Measurements from ENCODE around the gene BAIAP3. TPM values are rescaled to one million over a fixed set of nuclear protein-coding genes. Genes with fewer than 3 reads are reported as not detected.

The BAIAP3 gene
- total and polyA plus RNA-seq, 10 of the 15 experiments (the other 5 are each of a cell fraction or from before 2014, with no cell fraction given), result 0.03 to 0.56 (median 0.17) TPM; not detected in 3

DNA sequence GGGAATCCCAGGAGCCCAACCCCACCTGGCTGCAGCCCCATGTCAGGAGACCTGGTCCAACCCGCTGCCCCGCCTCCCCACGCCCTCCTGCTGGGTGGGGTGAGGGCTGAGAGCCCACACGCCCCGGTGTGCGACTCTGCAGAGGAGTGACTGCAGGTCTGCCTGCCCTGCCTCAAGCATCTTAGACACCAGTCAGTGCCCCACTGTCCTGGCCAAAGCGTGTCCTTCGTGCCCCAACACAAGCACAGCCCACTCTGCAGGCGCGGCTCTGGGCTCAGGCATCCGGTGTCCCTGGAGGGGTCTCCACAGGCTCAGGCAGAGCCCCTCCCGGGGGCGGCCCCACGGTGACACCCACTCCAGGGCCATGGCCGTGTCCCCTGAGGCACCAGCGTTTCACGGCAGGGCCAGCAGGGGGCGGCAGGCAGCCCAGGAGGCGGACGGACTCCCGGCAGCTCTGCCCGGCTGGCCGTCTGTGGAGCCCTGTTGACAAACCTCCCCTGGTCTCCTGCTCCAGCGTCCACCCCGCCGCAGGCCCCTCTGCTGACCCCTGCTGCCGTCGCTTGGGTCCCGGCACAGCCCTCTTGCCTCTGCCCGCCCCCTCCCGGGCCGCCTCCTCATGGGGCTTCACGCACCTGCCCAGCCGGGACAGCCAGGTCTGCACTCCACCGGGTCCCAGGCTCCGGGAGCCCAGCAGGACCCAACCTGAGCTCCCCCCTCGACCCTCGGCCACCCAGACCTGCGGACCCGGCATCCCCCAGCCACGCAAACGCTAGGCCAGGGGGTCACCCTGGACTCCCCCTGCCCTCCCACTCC, 32.6 kb upstream of the BAIAP3 start:
- DNase-seq (ENCODE audit: low read depth, low spot score) (no peak), FAIRE-seq (peak; percentile 54), ATAC-seq (peak; percentile 92)
- POLR2A ChIA-PET, result no interaction called here
- H3K4me1 ChIP-seq (ENCODE audit: control insufficient read depth, insufficient read depth, low read length), result peaks cover 10% of the 10 kb centered on the region
- CTCF ChIA-PET, result interaction anchor here (1.1 to 1.7 kb wide), 3 partner anchors 10 to 159 kb away, joined by 3 to 7 read pairs (median 7); no protein-coding TSS in a partner anchor
- H3K36me3 ChIP-seq (ENCODE audit: control insufficient read depth in 2 of 2, insufficient read depth in 2 of 2, low read length in 1 of 2), result no peaks in the 10 kb centered on the region
- RAD21 ChIA-PET (ENCODE audit: unreplicated experiment), result interaction anchor here (0.6 kb wide), 1 partner anchor 559 kb away, joined by 3 read pairs; no protein-coding TSS in a partner anchor
- H3K27ac ChIP-seq (ENCODE audit: control insufficient read depth, insufficient read depth), result no peak overlapping the region
- no peaks in the 10 kb centered on the region; the same call in 2 of the 3 replicates for H3K9me3 ChIP-seq (replicated peaks; ENCODE audit: control insufficient read depth, insufficient read depth, low read length)
- H4K20me1 ChIP-seq (ENCODE audit: control insufficient read depth, insufficient read depth), result no peaks in the 10 kb centered on the region
- intact Hi-C loops (cut with micrococcal nuclease; ENCODE audit: unreplicated experiment), result no loop called here
- H3K4me3 ChIP-seq, result no peak overlapping the region
- 14% methylated on average over 38 of the region's 42 CpGs for WGBS (ENCODE audit: insufficient coverage, insufficient replicate concordance, low lambda C conversion rate, missing lambda C conversion rate)
- in situ Hi-C loops (cut with MboI), result no loop called here
- H2AFZ ChIP-seq (ENCODE audit: control insufficient read depth, low read depth, low read length), result peak overlapping the region; percentile 67
- SMC1A ChIA-PET (ENCODE audit: uncharacterized antibody, unreplicated experiment), result no interaction called here
- H3K27me3 ChIP-seq (replicated peaks in 1 of 2; ENCODE audit: control insufficient read depth in 2 of 2, insufficient read depth in 2 of 2, low read length in 1 of 2), result no peaks in the 10 kb centered on the region
- no peaks in the 10 kb centered on the region for H3K79me2 ChIP-seq (ENCODE audit: control insufficient read depth, insufficient read depth, low read length)
- H3K4me2 ChIP-seq (ENCODE audit: control insufficient read depth, insufficient read depth), result peak overlapping the region; percentile 64
- H3K9ac ChIP-seq (ENCODE audit: control insufficient read depth, insufficient read depth, low read length), result no peak overlapping the region
- BruUV-seq (replicated peaks), result no TSS peak
- TF ChIP-seq BHLHE40 (IDR thresholded peaks at IDR 0.05; ENCODE audit: borderline replicate concordance in 1 of 2, low read depth in 2 of 2, low read length in 1 of 2) (peak in 1 of 2 experiments; percentile 33; a peak in 1 of 4 replicates), MYB (IDR thresholded peaks at IDR 0.05; ENCODE audit: borderline replicate concordance, low read depth, low read length) (no peak), ZNF622 (IDR thresholded peaks at IDR 0.05) (no peak), SP1 (IDR thresholded peaks at IDR 0.05; ENCODE audit: low read depth, low read length) (no peak), KDM1A (IDR thresholded peaks at IDR 0.05; ENCODE audit: borderline replicate concordance) (no peak), POLR2AphosphoS2 (IDR thresholded peaks at IDR 0.05; ENCODE audit: low read depth, low read length) (no peak), IKZF1 (conservative IDR thresholded peaks at IDR 0.05) (peak; percentile 43; the same call in 1 of the 2 replicates), RAD21 (IDR thresholded peaks at IDR 0.05; ENCODE audit: insufficient read depth, low read depth, low read length) (peak; percentile 53), RB1 (IDR thresholded peaks at IDR 0.05; ENCODE audit: borderline replicate concordance) (0 out of 2 replicates have a peak, but pooled peaks have one; percentile 42), BACH1 (IDR thresholded peaks at IDR 0.05; ENCODE audit: borderline replicate concordance) (no peak), RELA (IDR thresholded peaks at IDR 0.05; ENCODE audit: borderline replicate concordance, partially characterized antibody) (no peak), CEBPB (IDR thresholded peaks at IDR 0.05; ENCODE audit: borderline replicate concordance in 1 of 2, low read depth in 2 of 2, low read length in 2 of 2) (no peak), YY1 (IDR thresholded peaks at IDR 0.05; ENCODE audit: low read depth, low read length) (peak; percentile 79), KLF5 (IDR thresholded peaks at IDR 0.05; ENCODE audit: partially characterized antibody) (no peak)
- TF ChIP-seq, protein P1, sequence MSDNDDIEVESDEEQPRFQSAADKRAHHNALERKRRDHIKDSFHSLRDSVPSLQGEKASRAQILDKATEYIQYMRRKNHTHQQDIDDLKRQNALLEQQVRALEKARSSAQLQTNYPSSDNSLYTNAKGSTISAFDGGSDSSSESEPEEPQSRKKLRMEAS (IDR thresholded peaks at IDR 0.05; ENCODE audit: low read depth, low read length), result 0 out of 2 replicates have a peak, but pooled peaks have one; percentile 42
- TF ChIP-seq, protein P2, sequence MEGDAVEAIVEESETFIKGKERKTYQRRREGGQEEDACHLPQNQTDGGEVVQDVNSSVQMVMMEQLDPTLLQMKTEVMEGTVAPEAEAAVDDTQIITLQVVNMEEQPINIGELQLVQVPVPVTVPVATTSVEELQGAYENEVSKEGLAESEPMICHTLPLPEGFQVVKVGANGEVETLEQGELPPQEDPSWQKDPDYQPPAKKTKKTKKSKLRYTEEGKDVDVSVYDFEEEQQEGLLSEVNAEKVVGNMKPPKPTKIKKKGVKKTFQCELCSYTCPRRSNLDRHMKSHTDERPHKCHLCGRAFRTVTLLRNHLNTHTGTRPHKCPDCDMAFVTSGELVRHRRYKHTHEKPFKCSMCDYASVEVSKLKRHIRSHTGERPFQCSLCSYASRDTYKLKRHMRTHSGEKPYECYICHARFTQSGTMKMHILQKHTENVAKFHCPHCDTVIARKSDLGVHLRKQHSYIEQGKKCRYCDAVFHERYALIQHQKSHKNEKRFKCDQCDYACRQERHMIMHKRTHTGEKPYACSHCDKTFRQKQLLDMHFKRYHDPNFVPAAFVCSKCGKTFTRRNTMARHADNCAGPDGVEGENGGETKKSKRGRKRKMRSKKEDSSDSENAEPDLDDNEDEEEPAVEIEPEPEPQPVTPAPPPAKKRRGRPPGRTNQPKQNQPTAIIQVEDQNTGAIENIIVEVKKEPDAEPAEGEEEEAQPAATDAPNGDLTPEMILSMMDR (IDR thresholded peaks at IDR 0.05 in 2 of 3, conservative IDR thresholded peaks at IDR 0.05 in 1 of 3; ENCODE audit: control insufficient read depth in 2 of 3, extremely low read depth in 1 of 3, insufficient read depth in 1 of 3, low read depth in 3 of 3, low read length in 3 of 3), result peak; percentile 80 to 96 (median 83)
- TF ChIP-seq, protein P3, sequence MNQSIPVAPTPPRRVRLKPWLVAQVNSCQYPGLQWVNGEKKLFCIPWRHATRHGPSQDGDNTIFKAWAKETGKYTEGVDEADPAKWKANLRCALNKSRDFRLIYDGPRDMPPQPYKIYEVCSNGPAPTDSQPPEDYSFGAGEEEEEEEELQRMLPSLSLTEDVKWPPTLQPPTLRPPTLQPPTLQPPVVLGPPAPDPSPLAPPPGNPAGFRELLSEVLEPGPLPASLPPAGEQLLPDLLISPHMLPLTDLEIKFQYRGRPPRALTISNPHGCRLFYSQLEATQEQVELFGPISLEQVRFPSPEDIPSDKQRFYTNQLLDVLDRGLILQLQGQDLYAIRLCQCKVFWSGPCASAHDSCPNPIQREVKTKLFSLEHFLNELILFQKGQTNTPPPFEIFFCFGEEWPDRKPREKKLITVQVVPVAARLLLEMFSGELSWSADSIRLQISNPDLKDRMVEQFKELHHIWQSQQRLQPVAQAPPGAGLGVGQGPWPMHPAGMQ (IDR thresholded peaks at IDR 0.05; ENCODE audit: borderline replicate concordance), result no peak
